Naive thymus-derived CD8-positive, alpha-beta T cell (primary cell): Measurements from ENCODE around the gene SORCS1. TPM values are rescaled to one million over a fixed set of nuclear protein-coding genes. Genes with fewer than 3 reads are reported as not detected.

Source experiments
- ATAC-seq, 2 donors: fragments of 150-1000 bp; cut with Tn5 transposase in 1 of 2; sonication (Bioruptor Pico), chemical (Tn5 transposase) in 1 of 2; 1 replicate in 1 of 2; 2 replicates in 1 of 2; pipeline ENCODE4 v1.10.0; 2021; ENCODE audit warnings: mild to moderate bottlenecking in 2 of 2, moderate library complexity in 2 of 2
- POLR2A ChIA-PET: fragments of 350-600 bp; sonication (Branson Sonifier 250); formaldehyde crosslinking; loops from one replicate; lab custom pipeline; 2021; ENCODE audit warnings: antibody characterized with exemption; lab: Charles Lee
- DNase-seq, 10 donors: peaks; one replicate each; pipeline versions ENCODE4 v3.0.0 to v3.0.0-alpha.2; 2020 to 2022
- H3K27ac Mint-ChIP-seq, 10 donors: one replicate each; pipeline ENCODE4 v1.8.0; 2020 to 2022; ENCODE audit warnings: mild to moderate bottlenecking in 10 of 10, mixed read lengths in 10 of 10, moderate library complexity in 4 of 10, inconsistent platforms in 1 of 10
- H3K27me3 Mint-ChIP-seq, 5 donors: one replicate each; pipeline ENCODE4 v1.8.0; 2021 to 2022; ENCODE audit warnings: mixed read lengths in 5 of 5
- H3K36me3 Mint-ChIP-seq, 3 donors: one replicate each; pipeline ENCODE4 v1.8.0; 2020 to 2022; ENCODE audit warnings: mixed read lengths in 3 of 3, mild to moderate bottlenecking in 2 of 3, inconsistent platforms in 1 of 3
- H3K4me1 Mint-ChIP-seq, 4 donors: one replicate each; pipeline ENCODE4 v1.8.0; 2021 to 2022; ENCODE audit warnings: mixed read lengths in 4 of 4
- H3K4me3 Mint-ChIP-seq, 10 donors: one replicate each; pipeline ENCODE4 v1.8.0; 2020 to 2022; ENCODE audit warnings: mild to moderate bottlenecking in 10 of 10, mixed read lengths in 10 of 10, moderate library complexity in 6 of 10, inconsistent platforms in 1 of 10
- H3K9me3 Mint-ChIP-seq, 9 donors: one replicate each; pipeline ENCODE4 v1.8.0; 2020 to 2022; ENCODE audit warnings: mixed read lengths in 9 of 9, mild to moderate bottlenecking in 3 of 9, inconsistent platforms in 1 of 9, moderate library complexity in 1 of 9
- polyA plus RNA-seq, 3 donors: library from polyadenylated mRNA; unstranded; fragments of 300-500 nt; fragmentation: Illumina TruSeq; gene quantifications; one replicate each; pipeline ENCODE4 v1.2.3, GENCODE V29; 2021
- total RNA-seq, 8 experiments: library from RNA in 2 of 8; stranded (reverse) in 2 of 8; gene quantifications; one replicate each; pipeline ENCODE4 v1.2.3 and lab custom pipeline; 2021 to 2026

SORCS1 gene
- total and polyA plus RNA-seq, 5 experiments from 2014 or later = not detected

DNA sequence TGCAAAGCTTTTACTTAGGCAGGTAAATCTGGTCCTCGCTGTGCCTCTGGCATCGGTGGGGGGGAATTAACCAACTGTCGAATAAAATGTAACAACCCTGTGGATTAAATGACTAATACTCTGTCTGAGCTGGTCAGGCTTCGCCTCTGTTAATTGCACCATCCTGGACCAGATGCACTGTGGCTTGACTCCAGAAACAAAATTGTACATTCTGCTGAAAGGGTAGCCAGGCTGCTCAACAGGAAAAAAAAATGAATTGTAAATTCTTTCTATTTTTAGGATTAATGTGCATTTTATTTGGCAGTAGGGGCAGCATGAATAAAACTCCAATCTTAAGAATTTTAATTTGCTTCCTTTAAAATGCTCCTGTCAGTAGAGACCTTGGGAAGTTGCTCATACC lies 389.4 kb downstream of the SORCS1 start:
- H3K27me3 Mint-ChIP-seq = no peaks in the 10 kb centered on the region
- POLR2A ChIA-PET = no interaction called here
- no peak overlapping the region for H3K27ac Mint-ChIP-seq
- ATAC-seq = no peak
- DNase-seq = no peak
- H3K9me3 Mint-ChIP-seq = peaks cover 0 to 3% (median 0%) of the 10 kb centered on the region in 9 donors
- H3K4me3 Mint-ChIP-seq = no peak overlapping the region
- H3K36me3 Mint-ChIP-seq = no peaks in the 10 kb centered on the region
- no peaks in the 10 kb centered on the region for H3K4me1 Mint-ChIP-seq

GRCh38 chr10:106772957-106773356 lies 391.5 kb downstream of the SORCS1 start:
- no peak for ATAC-seq
- POLR2A ChIA-PET = no interaction called here
- no peaks in the 10 kb centered on the region for H3K4me1 Mint-ChIP-seq
- H3K9me3 Mint-ChIP-seq = peaks cover 0 to 3% (median 0%) of the 10 kb centered on the region in 9 donors
- H3K27me3 Mint-ChIP-seq = no peaks in the 10 kb centered on the region
- H3K27ac Mint-ChIP-seq = no peak overlapping the region
- no peak overlapping the region for H3K4me3 Mint-ChIP-seq
- no peaks in the 10 kb centered on the region for H3K36me3 Mint-ChIP-seq
- no peak for DNase-seq

DNA sequence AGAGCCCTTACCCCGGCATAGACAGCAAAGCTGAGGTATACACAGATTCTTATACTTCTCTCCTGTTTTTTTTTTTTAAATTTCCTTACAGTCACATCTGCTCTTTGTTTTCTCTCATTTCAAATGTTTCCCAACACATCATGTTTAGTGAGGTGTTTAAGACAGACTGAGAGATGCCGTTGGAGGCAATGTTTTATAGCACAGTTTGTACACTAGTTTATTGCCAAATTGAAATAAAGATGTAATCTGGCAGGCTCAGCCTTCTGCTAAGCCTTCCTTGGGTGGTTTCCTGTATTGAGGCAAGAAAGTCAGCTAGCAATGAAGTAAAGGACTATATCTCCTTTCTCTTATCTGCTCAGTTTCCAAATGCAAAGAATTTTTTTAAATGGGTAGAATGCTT lies 393.4 kb downstream of the SORCS1 start:
- Mint-ChIP-seq H3K27me3 (peaks cover 0 to 2% (median 0%) of the 10 kb centered on the region in 5 donors), H3K27ac (no peak overlapping the region), H3K36me3 (no peaks in the 10 kb centered on the region), H3K9me3 (peaks cover 0 to 6% (median 0%) of the 10 kb centered on the region in 9 donors), H3K4me3 (no peak overlapping the region), H3K4me1 (no peaks in the 10 kb centered on the region)
- POLR2A ChIA-PET = no interaction called here
- ATAC-seq = no peak
- DNase-seq = no peak

- H3K4me1 Mint-ChIP-seq = no peaks in the 10 kb centered on the region
- peaks cover 0 to 3% (median 0%) of the 10 kb centered on the region in 5 donors for H3K27me3 Mint-ChIP-seq
- DNase-seq (no peak), ATAC-seq (no peak)
- no peak overlapping the region for H3K4me3 Mint-ChIP-seq
- no peak overlapping the region for H3K27ac Mint-ChIP-seq
- POLR2A ChIA-PET = no interaction called here
- no peaks in the 10 kb centered on the region for H3K36me3 Mint-ChIP-seq
- H3K9me3 Mint-ChIP-seq = peaks cover 0 to 13% (median 2%) of the 10 kb centered on the region in 9 donors
Measured at GRCh38 chr10:106768204-106768603, 396.3 kb downstream of the SORCS1 start.

GRCh38 chr10:106765928-106766327 lies 398.6 kb downstream of the SORCS1 start:
- Mint-ChIP-seq H3K27me3 (peaks cover 0 to 4% (median 0%) of the 10 kb centered on the region in 5 donors), H3K36me3 (no peaks in the 10 kb centered on the region), H3K9me3 (peaks cover 0 to 14% (median 2%) of the 10 kb centered on the region in 9 donors), H3K4me1 (no peaks in the 10 kb centered on the region), H3K27ac (no peak overlapping the region), H3K4me3 (no peak overlapping the region)
- DNase-seq (no peak), ATAC-seq (no peak)
- POLR2A ChIA-PET = no interaction called here

GRCh38 chr10:106765241-106765754 lies 399.2 kb downstream of the SORCS1 start:
- H3K4me3 Mint-ChIP-seq = no peak overlapping the region
- no peak overlapping the region for H3K27ac Mint-ChIP-seq
- peaks cover 0 to 4% (median 0%) of the 10 kb centered on the region in 5 donors for H3K27me3 Mint-ChIP-seq
- H3K9me3 Mint-ChIP-seq = peaks cover 0 to 19% (median 2%) of the 10 kb centered on the region in 9 donors
- ATAC-seq (no peak), DNase-seq (no peak)
- POLR2A ChIA-PET = no interaction called here
- no peaks in the 10 kb centered on the region for H3K4me1 Mint-ChIP-seq
- no peaks in the 10 kb centered on the region for H3K36me3 Mint-ChIP-seq

- Mint-ChIP-seq H3K4me1 (no peaks in the 10 kb centered on the region), H3K27ac (no peak overlapping the region), H3K4me3 (no peak overlapping the region), H3K36me3 (no peaks in the 10 kb centered on the region), H3K9me3 (peaks cover 0 to 24% (median 2%) of the 10 kb centered on the region in 9 donors), H3K27me3 (peaks cover 0 to 4% (median 0%) of the 10 kb centered on the region in 5 donors)
- DNase-seq (no peak), ATAC-seq (no peak)
- POLR2A ChIA-PET = no interaction called here
Measured at GRCh38 chr10:106764360-106764759, 400.1 kb downstream of the SORCS1 start.

DNA sequence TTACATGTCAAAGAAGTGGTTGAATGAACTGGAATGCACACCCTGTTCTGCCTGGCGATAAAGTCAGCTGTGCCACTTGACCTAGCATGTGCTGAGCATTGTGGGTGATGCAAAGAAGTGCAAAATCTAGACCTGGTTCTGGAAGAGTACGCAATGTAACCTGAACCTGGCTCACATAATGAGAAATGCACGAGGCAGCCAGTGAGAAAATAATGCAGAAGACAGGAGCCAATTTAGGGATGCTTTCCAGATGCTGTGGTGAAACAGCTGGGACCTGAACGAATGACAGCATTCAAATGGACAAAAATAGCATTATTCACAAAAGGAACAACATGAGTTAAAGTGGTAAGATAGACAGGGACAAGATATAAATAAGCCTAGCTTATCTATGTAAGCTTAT lies 402.6 kb downstream of the SORCS1 start:
- POLR2A ChIA-PET = no interaction called here
- ATAC-seq (no peak), DNase-seq (no peak)
- H3K27ac Mint-ChIP-seq = no peak overlapping the region
- peaks cover 0 to 24% (median 2%) of the 10 kb centered on the region in 9 donors for H3K9me3 Mint-ChIP-seq
- no peaks in the 10 kb centered on the region for H3K36me3 Mint-ChIP-seq
- peaks cover 0 to 4% (median 0%) of the 10 kb centered on the region in 5 donors for H3K27me3 Mint-ChIP-seq
- no peak overlapping the region for H3K4me3 Mint-ChIP-seq
- no peaks in the 10 kb centered on the region for H3K4me1 Mint-ChIP-seq

DNA sequence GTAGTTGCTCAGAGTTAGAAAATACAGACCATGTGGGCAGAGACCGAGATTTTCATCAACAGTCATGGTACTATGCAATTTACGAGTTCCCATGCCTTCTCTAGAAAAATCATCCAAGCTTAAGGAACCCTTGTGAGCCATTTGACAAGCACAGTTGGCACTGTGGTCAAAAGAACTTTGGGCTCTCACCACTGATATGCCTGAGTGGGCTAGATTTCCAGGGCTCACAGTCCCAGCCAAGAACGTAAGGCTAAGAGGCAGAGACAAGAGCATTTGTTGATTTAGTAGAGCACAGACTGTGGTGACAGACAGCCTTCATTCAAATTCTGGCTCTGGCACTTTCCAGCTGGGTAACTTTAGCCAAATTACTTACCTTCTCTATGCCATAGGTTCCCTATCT lies 407.0 kb downstream of the SORCS1 start:
- peaks cover 0 to 3% (median 0%) of the 10 kb centered on the region in 5 donors for H3K27me3 Mint-ChIP-seq
- DNase-seq (no peak), ATAC-seq (no peak)
- no peak overlapping the region for H3K4me3 Mint-ChIP-seq
- no peak overlapping the region for H3K27ac Mint-ChIP-seq
- H3K36me3 Mint-ChIP-seq = no peaks in the 10 kb centered on the region
- H3K4me1 Mint-ChIP-seq = no peaks in the 10 kb centered on the region
- H3K9me3 Mint-ChIP-seq = peaks cover 0 to 12% (median 0%) of the 10 kb centered on the region in 9 donors
- POLR2A ChIA-PET = no interaction called here

GRCh38 chr10:106751091-106751490 lies 413.4 kb downstream of the SORCS1 start:
- POLR2A ChIA-PET = no interaction called here
- DNase-seq = no peak
- H3K4me3 Mint-ChIP-seq = no peak overlapping the region
- H3K4me1 Mint-ChIP-seq = no peaks in the 10 kb centered on the region
- no peaks in the 10 kb centered on the region for H3K27me3 Mint-ChIP-seq
- no peaks in the 10 kb centered on the region for H3K36me3 Mint-ChIP-seq
- ATAC-seq = no peak
- no peak overlapping the region for H3K27ac Mint-ChIP-seq
- peaks cover 0 to 14% (median 3%) of the 10 kb centered on the region in 9 donors for H3K9me3 Mint-ChIP-seq

DNA sequence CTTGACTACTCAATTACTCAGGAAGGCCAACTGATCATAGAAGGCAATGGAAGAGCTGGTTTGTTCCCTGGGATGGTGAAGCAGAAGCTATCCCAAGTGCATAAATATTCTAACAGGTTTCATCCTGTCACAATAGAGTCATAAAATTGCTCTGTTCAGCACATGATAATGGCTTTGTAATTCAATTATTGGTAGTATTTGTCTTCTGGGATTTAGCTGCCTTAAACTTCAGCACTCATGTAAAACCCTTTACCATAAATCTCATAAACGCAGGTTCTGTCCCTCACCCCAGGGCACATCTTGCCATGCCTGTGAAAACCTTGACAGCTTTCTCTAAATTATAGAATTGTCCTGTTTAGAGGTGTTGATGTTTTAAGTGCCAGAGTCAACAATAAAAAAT lies 417.6 kb downstream of the SORCS1 start:
- Mint-ChIP-seq H3K27me3 (peaks cover 0 to 1% (median 0%) of the 10 kb centered on the region in 5 donors), H3K36me3 (no peaks in the 10 kb centered on the region), H3K4me3 (no peak overlapping the region), H3K27ac (no peak overlapping the region), H3K4me1 (no peaks in the 10 kb centered on the region), H3K9me3 (peaks cover 0 to 13% (median 2%) of the 10 kb centered on the region in 9 donors)
- DNase-seq (no peak), ATAC-seq (no peak)
- POLR2A ChIA-PET = no interaction called here

DNA sequence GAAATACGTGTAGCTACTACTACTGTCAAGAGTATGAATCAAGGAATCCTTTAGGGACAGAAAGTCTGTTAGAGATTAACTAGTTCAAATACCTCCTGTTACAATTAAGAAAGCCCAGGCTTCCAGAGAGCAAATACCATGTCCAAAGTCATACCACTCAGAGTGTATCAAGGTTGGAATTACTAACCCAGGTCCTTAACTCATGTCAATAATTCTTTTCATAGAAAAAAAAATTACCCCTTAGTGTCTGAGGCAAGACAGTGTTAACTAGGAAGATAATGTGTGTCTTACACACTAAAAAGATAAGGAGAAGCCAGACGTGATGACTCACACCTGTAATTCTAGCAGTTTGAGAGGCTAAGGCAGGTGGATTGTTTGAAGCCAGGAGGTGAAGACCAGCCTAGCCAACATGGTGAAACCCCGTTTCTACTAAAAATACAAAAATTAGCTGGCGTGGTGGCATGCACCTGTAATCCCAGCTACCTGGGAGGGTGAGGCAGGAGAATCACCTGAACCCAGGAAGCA lies 423.4 kb downstream of the SORCS1 start:
- H3K27ac Mint-ChIP-seq = no peak overlapping the region
- no peaks in the 10 kb centered on the region for H3K4me1 Mint-ChIP-seq
- POLR2A ChIA-PET = no interaction called here
- DNase-seq = no peak
- H3K27me3 Mint-ChIP-seq = peaks cover 0 to 1% (median 0%) of the 10 kb centered on the region in 5 donors
- H3K9me3 Mint-ChIP-seq = peaks cover 0 to 10% (median 1%) of the 10 kb centered on the region in 9 donors
- ATAC-seq = no peak
- H3K36me3 Mint-ChIP-seq = no peaks in the 10 kb centered on the region
- H3K4me3 Mint-ChIP-seq = no peak overlapping the region

DNA sequence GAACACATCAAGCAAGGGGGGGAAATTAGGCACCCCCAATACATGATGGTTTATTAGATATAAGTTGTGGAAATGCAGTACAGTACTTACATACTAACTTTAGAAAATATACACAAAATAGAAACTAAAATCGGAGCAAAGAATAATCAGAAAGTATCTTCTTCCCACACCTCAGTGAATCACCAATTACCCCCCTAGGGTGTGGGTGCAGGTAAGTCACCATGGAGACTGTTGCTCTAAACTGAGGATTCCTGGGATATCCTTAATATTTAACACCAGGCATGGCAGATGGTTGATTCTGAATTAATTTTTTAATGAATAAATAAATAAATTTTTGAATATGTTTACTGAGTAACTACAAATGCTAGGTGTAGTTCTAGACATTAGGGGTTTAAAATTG lies 424.4 kb downstream of the SORCS1 start:
- no peak for DNase-seq
- no peak overlapping the region for H3K4me3 Mint-ChIP-seq
- no peak for ATAC-seq
- peaks cover 0 to 10% (median 1%) of the 10 kb centered on the region in 9 donors for H3K9me3 Mint-ChIP-seq
- H3K27me3 Mint-ChIP-seq = peaks cover 0 to 3% (median 0%) of the 10 kb centered on the region in 5 donors
- POLR2A ChIA-PET = no interaction called here
- H3K36me3 Mint-ChIP-seq = no peaks in the 10 kb centered on the region
- no peak overlapping the region for H3K27ac Mint-ChIP-seq
- no peaks in the 10 kb centered on the region for H3K4me1 Mint-ChIP-seq

- H3K4me3 Mint-ChIP-seq = no peak overlapping the region
- POLR2A ChIA-PET = no interaction called here
Measured at GRCh38 chr10:106734220-106734619, 430.3 kb downstream of the SORCS1 start.

More at GRCh38 chr10:106734220-106734619, 430.3 kb downstream of the SORCS1 start:
- no peaks in the 10 kb centered on the region for H3K4me1 Mint-ChIP-seq
- H3K9me3 Mint-ChIP-seq = peaks cover 0 to 10% (median 0%) of the 10 kb centered on the region in 9 donors
- DNase-seq = no peak
- H3K27ac Mint-ChIP-seq = no peak overlapping the region
- H3K36me3 Mint-ChIP-seq = no peaks in the 10 kb centered on the region
- ATAC-seq = no peak
- H3K27me3 Mint-ChIP-seq = peaks cover 0 to 6% (median 0%) of the 10 kb centered on the region in 5 donors
